ENCODE measurements around the gene SCYGR7. TPM values are rescaled to one million over a fixed set of nuclear protein-coding genes. Genes with fewer than 3 reads are reported as not detected.

Gene SCYGR7
- total and polyA plus RNA-seq, 2 experiments from 2014 or later: not detected

GRCh38 chr2:227724394-227725039 lies 3.6 kb upstream of the SCYGR7 start, which contains the start of gene SCYGR6:
Gene SCYGR6, minus strand, starts transcription at chr2:227724757. Its CDS starts 0 bp downstream, at chr2:227724757.
- H3K79me2 ChIP-seq (replicated peaks; ENCODE audit: insufficient read depth): no peaks in the 10 kb centered on the region
- TF ChIP-seq STAT1 (IDR thresholded peaks at IDR 0.05; ENCODE audit: unreplicated experiment): no peak
- TF ChIP-seq EZH2 (IDR thresholded peaks at IDR 0.05; ENCODE audit: low read depth, unreplicated experiment): no peak
- no peak for TF ChIP-seq NANOG (IDR thresholded peaks at IDR 0.05; ENCODE audit: borderline replicate concordance)
- TF ChIP-seq CREB1 (CRISPR knock-in tag; IDR thresholded peaks at IDR 0.05; ENCODE audit: low read depth): no peak
- TF ChIP-seq CTCF (conservative IDR thresholded peaks at IDR 0.05; ENCODE audit: low read depth in 2 of 2): no peak
- TF ChIP-seq ETS1 (IDR thresholded peaks at IDR 0.05): no peak
- TF ChIP-seq EZH2phosphoT487 (IDR thresholded peaks at IDR 0.05; ENCODE audit: unreplicated experiment): no peak
- TF ChIP-seq REST (IDR thresholded peaks at IDR 0.05; ENCODE audit: unreplicated experiment): no peak
- TF ChIP-seq ZNF462 (CRISPR knock-in tag; IDR thresholded peaks at IDR 0.05): no peak
- TF ChIP-seq JUNB (IDR thresholded peaks at IDR 0.05; ENCODE audit: unreplicated experiment): no peak
- no peak for TF ChIP-seq ZNF114 (CRISPR knock-in tag; IDR thresholded peaks at IDR 0.05)
- no peak for TF ChIP-seq POLR2AphosphoS5 (IDR thresholded peaks at IDR 0.05; ENCODE audit: low read depth)
- no peak for TF ChIP-seq ZNF331 (CRISPR knock-in tag; IDR thresholded peaks at IDR 0.05; ENCODE audit: low read depth)
- H3K4me1 Mint-ChIP-seq: no peaks in the 10 kb centered on the region; the same call in 2 of the 3 replicates
- H3K4me3 ChIP-seq: no peak within 1 kb of the TSS
- no peaks in the 10 kb centered on the region for H3K27me3 Mint-ChIP-seq (ENCODE audit: insufficient read depth, low read depth, poor library complexity)
- H2AFZ ChIP-seq: no peak within 1 kb of the TSS
- H3K36me3 ChIP-seq (ENCODE audit: insufficient read depth): no peaks in the 10 kb centered on the region
- H3K4me3 Mint-ChIP-seq: no peak within 1 kb of the TSS
- no peak for ATAC-seq
- H3K36me3 Mint-ChIP-seq (ENCODE audit: low read depth): no peaks in the 10 kb centered on the region
- no peaks in the 10 kb centered on the region for H3F3A ChIP-seq (replicated peaks; ENCODE audit: low read depth)
- H3K9me3 Mint-ChIP-seq: no peaks in the 10 kb centered on the region
- no peak within 1 kb of the TSS for H3K27ac ChIP-seq (ENCODE audit: low read depth)
- DNase-seq (ENCODE audit: low spot score): no peak
- H3K27me3 ChIP-seq (ENCODE audit: insufficient read depth): no peaks in the 10 kb centered on the region
- no peaks in the 10 kb centered on the region for H3K4me1 ChIP-seq (ENCODE audit: insufficient read depth)
- H3K9me2 ChIP-seq (ENCODE audit: insufficient read depth): no peaks in the 10 kb centered on the region
- H4K20me1 ChIP-seq (replicated peaks; ENCODE audit: insufficient read depth): no peaks in the 10 kb centered on the region
- H3K27ac Mint-ChIP-seq: no peak within 1 kb of the TSS
- H3K4me2 ChIP-seq: no peak within 1 kb of the TSS

Measured in GM23338 (cell line).